Stimulated activated naive CD8-positive, alpha-beta T cell treated with anti-CD3 and anti-CD28 coated beads, Interleukin-15, Interleukin-2, amounts not matched to agents 100 ng/mL and 50 ng/mL, for 24 hours (primary cell): ENCODE results near the gene MAP3K7CL.

ENCODE experiments used
- H3K27ac Mint-ChIP-seq: one replicate; pipeline ENCODE4 v1.8.0; 2021; ENCODE audit warnings: mild to moderate bottlenecking, mixed read lengths
- H3K27me3 Mint-ChIP-seq: one replicate; pipeline ENCODE4 v1.8.0; 2021; ENCODE audit warnings: mixed read lengths
- H3K36me3 Mint-ChIP-seq: one replicate; pipeline ENCODE4 v1.8.0; 2021; ENCODE audit warnings: low read depth, mixed read lengths
- H3K4me1 Mint-ChIP-seq: one replicate; pipeline ENCODE4 v1.8.0; 2021; ENCODE audit warnings: low read depth, mixed read lengths
- H3K4me3 Mint-ChIP-seq: one replicate; pipeline ENCODE4 v1.8.0; 2021; ENCODE audit warnings: mild to moderate bottlenecking, mixed read lengths
- H3K9me3 Mint-ChIP-seq: one replicate; pipeline ENCODE4 v1.8.0; 2021; ENCODE audit warnings: mixed read lengths

Gene MAP3K7CL

GRCh38 chr21:29209696-29210095, 79.3 kb downstream of the MAP3K7CL start:
- Mint-ChIP-seq H3K27ac (no peak overlapping the region), H3K4me3 (no peak overlapping the region), H3K4me1 (peaks cover 22% of the 10 kb centered on the region), H3K36me3 (no peaks in the 10 kb centered on the region), H3K27me3 (no peaks in the 10 kb centered on the region), H3K9me3 (peaks cover 4% of the 10 kb centered on the region)

GRCh38 chr21:29211205-29211604, 80.8 kb downstream of the MAP3K7CL start:
- H3K27ac Mint-ChIP-seq, result no peak overlapping the region
- no peaks in the 10 kb centered on the region for H3K36me3 Mint-ChIP-seq
- H3K27me3 Mint-ChIP-seq, result no peaks in the 10 kb centered on the region
- H3K9me3 Mint-ChIP-seq, result peaks cover 4% of the 10 kb centered on the region
- H3K4me1 Mint-ChIP-seq, result peaks cover 22% of the 10 kb centered on the region
- H3K4me3 Mint-ChIP-seq, result no peak overlapping the region

- H3K4me3 Mint-ChIP-seq, result no peak overlapping the region
- H3K9me3 Mint-ChIP-seq, result peaks cover 4% of the 10 kb centered on the region
- H3K27ac Mint-ChIP-seq, result no peak overlapping the region
- peaks cover 22% of the 10 kb centered on the region for H3K4me1 Mint-ChIP-seq
- H3K27me3 Mint-ChIP-seq, result no peaks in the 10 kb centered on the region
- no peaks in the 10 kb centered on the region for H3K36me3 Mint-ChIP-seq
These were observed 82.0 kb downstream of the MAP3K7CL start for GRCh38 chr21:29212446-29212845.

GRCh38 chr21:29213513-29214385, 83.3 kb downstream of the MAP3K7CL start:
- Mint-ChIP-seq H3K9me3 (peaks cover 4% of the 10 kb centered on the region), H3K36me3 (no peaks in the 10 kb centered on the region), H3K4me3 (no peak overlapping the region), H3K4me1 (peaks cover 16% of the 10 kb centered on the region), H3K27ac (no peak overlapping the region), H3K27me3 (no peaks in the 10 kb centered on the region)

- no peaks in the 10 kb centered on the region for H3K36me3 Mint-ChIP-seq
- H3K27ac Mint-ChIP-seq, result no peak overlapping the region
- H3K27me3 Mint-ChIP-seq, result no peaks in the 10 kb centered on the region
- peaks cover 4% of the 10 kb centered on the region for H3K4me1 Mint-ChIP-seq
- no peak overlapping the region for H3K4me3 Mint-ChIP-seq
- H3K9me3 Mint-ChIP-seq, result peaks cover 2% of the 10 kb centered on the region
These were observed 85.3 kb downstream of the MAP3K7CL start for GRCh38 chr21:29215709-29216108.

GRCh38 chr21:29217818-29218291, 87.4 kb downstream of the MAP3K7CL start:
- H3K36me3 Mint-ChIP-seq, result no peaks in the 10 kb centered on the region
- no peaks in the 10 kb centered on the region for H3K9me3 Mint-ChIP-seq
- H3K4me1 Mint-ChIP-seq, result peaks cover 4% of the 10 kb centered on the region
- no peak overlapping the region for H3K4me3 Mint-ChIP-seq
- no peak overlapping the region for H3K27ac Mint-ChIP-seq
- H3K27me3 Mint-ChIP-seq, result no peaks in the 10 kb centered on the region

GRCh38 chr21:29218749-29219148, 88.3 kb downstream of the MAP3K7CL start:
- Mint-ChIP-seq H3K36me3 (no peaks in the 10 kb centered on the region), H3K4me1 (peaks cover 4% of the 10 kb centered on the region), H3K27me3 (no peaks in the 10 kb centered on the region), H3K4me3 (no peak overlapping the region), H3K9me3 (no peaks in the 10 kb centered on the region), H3K27ac (no peak overlapping the region)

- Mint-ChIP-seq H3K27ac (no peak overlapping the region), H3K9me3 (no peaks in the 10 kb centered on the region), H3K27me3 (no peaks in the 10 kb centered on the region), H3K4me1 (peaks cover 7% of the 10 kb centered on the region), H3K4me3 (no peak overlapping the region), H3K36me3 (no peaks in the 10 kb centered on the region)
These were observed 88.8 kb downstream of the MAP3K7CL start for GRCh38 chr21:29219165-29219770.

GRCh38 chr21:29221253-29221744, 90.9 kb downstream of the MAP3K7CL start:
- H3K36me3 Mint-ChIP-seq, result no peaks in the 10 kb centered on the region
- no peak overlapping the region for H3K4me3 Mint-ChIP-seq
- no peak overlapping the region for H3K27ac Mint-ChIP-seq
- no peaks in the 10 kb centered on the region for H3K27me3 Mint-ChIP-seq
- no peaks in the 10 kb centered on the region for H3K9me3 Mint-ChIP-seq
- H3K4me1 Mint-ChIP-seq, result peaks cover 8% of the 10 kb centered on the region

- no peak overlapping the region for H3K4me3 Mint-ChIP-seq
- no peak overlapping the region for H3K27ac Mint-ChIP-seq
- peaks cover 4% of the 10 kb centered on the region for H3K27me3 Mint-ChIP-seq
- H3K36me3 Mint-ChIP-seq, result no peaks in the 10 kb centered on the region
- peaks cover 9% of the 10 kb centered on the region for H3K4me1 Mint-ChIP-seq
- H3K9me3 Mint-ChIP-seq, result no peaks in the 10 kb centered on the region
These were observed 93.6 kb downstream of the MAP3K7CL start for GRCh38 chr21:29224006-29224405.
